NCI-H446 (cell line): Measurements from ENCODE around the gene IL9.
"Not testable (repeated sequence)": the region's sequence is repeated elsewhere in the genome, so short reads cannot be mapped to it uniquely, and the experiment has no call there.

Source experiments
- DNase-seq, 2 experiments: peaks; one replicate each; lab custom pipeline; 2025; lab: John Stamatoyannopoulos, UW

IL9 gene

GRCh38 chr5:135868681-135869080 lies 27.0 kb downstream of the IL9 start:
- DNase-seq: no peak

- no peak for DNase-seq
Observed at GRCh38 chr5:135867599-135867998, 28.0 kb downstream of the IL9 start.

GRCh38 chr5:135866016-135866415 lies 29.6 kb downstream of the IL9 start:
- no peak for DNase-seq

GRCh38 chr5:135864503-135865435 lies 30.9 kb downstream of the IL9 start:
- DNase-seq: no peak

GRCh38 chr5:135862744-135863143 lies 32.9 kb downstream of the IL9 start:
- DNase-seq: no peak

GRCh38 chr5:135862086-135862485 lies 33.6 kb downstream of the IL9 start:
- no peak for DNase-seq

- DNase-seq: no peak
Observed at GRCh38 chr5:135861641-135862040, 34.0 kb downstream of the IL9 start.

- no peak for DNase-seq
Observed at GRCh38 chr5:135859641-135860040, 36.0 kb downstream of the IL9 start.

- DNase-seq: not testable (repeated sequence)
Observed at GRCh38 chr5:135859186-135859585, 36.5 kb downstream of the IL9 start.

- DNase-seq: no peak
Observed at GRCh38 chr5:135857630-135858311, 37.9 kb downstream of the IL9 start.

- DNase-seq: no peak
Observed at GRCh38 chr5:135851915-135852845, 43.5 kb downstream of the IL9 start.

GRCh38 chr5:135851186-135851914 lies 44.3 kb downstream of the IL9 start:
- DNase-seq: no peak

- no peak for DNase-seq
Observed at GRCh38 chr5:135850671-135851070, 45.0 kb downstream of the IL9 start.

GRCh38 chr5:135850231-135850630 lies 45.4 kb downstream of the IL9 start:
- DNase-seq: no peak

- no peak for DNase-seq
Observed at GRCh38 chr5:135847976-135848375, 47.7 kb downstream of the IL9 start.

GRCh38 chr5:135846311-135846710 lies 49.3 kb downstream of the IL9 start:
- no peak for DNase-seq

GRCh38 chr5:135843571-135844337 lies 51.9 kb downstream of the IL9 start:
- DNase-seq: no peak

GRCh38 chr5:135842737-135843136 lies 52.9 kb downstream of the IL9 start:
- no peak for DNase-seq
